ENCODE measurements around the gene RBM47.

DNA sequence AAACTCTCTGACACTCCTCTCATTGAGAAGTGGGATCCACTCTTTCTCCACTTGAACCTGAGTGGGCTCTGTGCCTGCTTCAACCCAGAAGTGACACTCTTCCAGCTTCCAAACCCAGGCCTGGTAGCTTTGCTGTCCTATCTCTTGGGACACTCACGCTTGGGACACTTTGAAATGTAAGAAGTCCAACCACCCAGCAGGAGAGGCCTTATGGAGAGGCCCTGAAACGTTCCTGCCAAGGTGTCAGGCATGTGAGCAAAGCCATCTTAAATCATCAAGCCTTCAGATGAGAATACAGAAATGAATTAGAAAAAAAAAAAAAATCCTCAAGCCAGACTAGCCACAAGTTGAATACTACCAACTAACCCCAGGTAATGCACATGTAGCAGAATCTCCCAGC, 30.2 kb downstream of the RBM47 start:
- TF ChIP-seq FOXK2 (IDR thresholded peaks at IDR 0.05) (no peak), TARDBP (IDR thresholded peaks at IDR 0.05) (no peak), ZNF384 (IDR thresholded peaks at IDR 0.05) (no peak), SP1 (IDR thresholded peaks at IDR 0.05) (no peak), FOXA1 (IDR thresholded peaks at IDR 0.05) (no peak), BHLHE40 (IDR thresholded peaks at IDR 0.05; ENCODE audit: borderline replicate concordance) (no peak), SUZ12 (IDR thresholded peaks at IDR 0.05) (no peak), PKNOX1 (IDR thresholded peaks at IDR 0.05) (no peak), CTBP1 (IDR thresholded peaks at IDR 0.05; ENCODE audit: borderline replicate concordance) (no peak), FOXM1 (IDR thresholded peaks at IDR 0.05; ENCODE audit: borderline replicate concordance) (no peak), HDGF (IDR thresholded peaks at IDR 0.05; ENCODE audit: borderline replicate concordance) (no peak), ELF4 (IDR thresholded peaks at IDR 0.05) (no peak)
